ENCODE data around the gene ATL2.

DNA sequence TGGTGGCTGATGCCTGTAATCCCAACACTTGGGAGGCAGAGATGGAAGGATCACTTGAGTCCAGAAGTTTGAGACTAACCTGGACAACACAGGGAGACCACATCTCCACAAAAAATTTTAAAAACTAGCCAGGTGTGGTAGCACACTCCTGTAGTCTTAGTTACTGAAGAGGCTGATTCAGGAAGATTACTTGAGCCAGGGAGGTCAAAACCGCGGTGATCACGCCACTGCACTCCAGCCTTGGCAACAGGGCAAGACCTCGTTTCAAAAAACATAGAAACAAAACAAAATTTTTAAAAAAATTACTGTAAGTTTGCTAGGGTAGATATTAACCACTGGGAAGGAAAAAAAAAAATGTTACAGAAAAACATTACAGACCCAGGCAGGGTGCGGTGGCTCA is 5.8 kb downstream of the ATL2 start:
- TF ChIP-seq, protein P1, sequence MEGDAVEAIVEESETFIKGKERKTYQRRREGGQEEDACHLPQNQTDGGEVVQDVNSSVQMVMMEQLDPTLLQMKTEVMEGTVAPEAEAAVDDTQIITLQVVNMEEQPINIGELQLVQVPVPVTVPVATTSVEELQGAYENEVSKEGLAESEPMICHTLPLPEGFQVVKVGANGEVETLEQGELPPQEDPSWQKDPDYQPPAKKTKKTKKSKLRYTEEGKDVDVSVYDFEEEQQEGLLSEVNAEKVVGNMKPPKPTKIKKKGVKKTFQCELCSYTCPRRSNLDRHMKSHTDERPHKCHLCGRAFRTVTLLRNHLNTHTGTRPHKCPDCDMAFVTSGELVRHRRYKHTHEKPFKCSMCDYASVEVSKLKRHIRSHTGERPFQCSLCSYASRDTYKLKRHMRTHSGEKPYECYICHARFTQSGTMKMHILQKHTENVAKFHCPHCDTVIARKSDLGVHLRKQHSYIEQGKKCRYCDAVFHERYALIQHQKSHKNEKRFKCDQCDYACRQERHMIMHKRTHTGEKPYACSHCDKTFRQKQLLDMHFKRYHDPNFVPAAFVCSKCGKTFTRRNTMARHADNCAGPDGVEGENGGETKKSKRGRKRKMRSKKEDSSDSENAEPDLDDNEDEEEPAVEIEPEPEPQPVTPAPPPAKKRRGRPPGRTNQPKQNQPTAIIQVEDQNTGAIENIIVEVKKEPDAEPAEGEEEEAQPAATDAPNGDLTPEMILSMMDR (IDR thresholded peaks at IDR 0.05; ENCODE audit: extremely low read depth in 1 of 2, insufficient read depth in 1 of 2, low read depth in 1 of 2, low read length in 2 of 2): no peak
- TF ChIP-seq, protein P2, sequence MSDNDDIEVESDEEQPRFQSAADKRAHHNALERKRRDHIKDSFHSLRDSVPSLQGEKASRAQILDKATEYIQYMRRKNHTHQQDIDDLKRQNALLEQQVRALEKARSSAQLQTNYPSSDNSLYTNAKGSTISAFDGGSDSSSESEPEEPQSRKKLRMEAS (IDR thresholded peaks at IDR 0.05; ENCODE audit: insufficient read depth, insufficient read length): no peak
- TF ChIP-seq MYC (IDR thresholded peaks at IDR 0.05; ENCODE audit: low read depth, low read length) (no peak), POLR2A (IDR thresholded peaks at IDR 0.05; ENCODE audit: low read depth, low read length) (no peak), EZH2 (IDR thresholded peaks at IDR 0.05; ENCODE audit: borderline replicate concordance, low read depth, low read length, severe bottlenecking) (no peak)
